ENCODE data around the gene TBXA2R.

The TBXA2R gene

GRCh38 chr19:3556978-3557460, 49.7 kb downstream of the TBXA2R start:
- DNase-seq (ENCODE audit: low read depth in 2 of 2, low spot score in 1 of 2), result peak in 1 of 2 donors; percentile 43

- DNase-seq (ENCODE audit: low read depth in 2 of 2, low spot score in 1 of 2), result no peak
Measured at GRCh38 chr19:3556423-3556977, 50.2 kb downstream of the TBXA2R start.

GRCh38 chr19:3555653-3556422, 50.8 kb downstream of the TBXA2R start:
- DNase-seq (ENCODE audit: low read depth in 2 of 2, low spot score in 1 of 2), result no peak

GRCh38 chr19:3554254-3555083, 52.2 kb downstream of the TBXA2R start:
- DNase-seq (ENCODE audit: low read depth in 2 of 2, low spot score in 1 of 2), result no peak

GRCh38 chr19:3551792-3552095, 54.9 kb downstream of the TBXA2R start:
- no peak for DNase-seq (ENCODE audit: low read depth in 2 of 2, low spot score in 1 of 2)

GRCh38 chr19:3550947-3551791, 55.5 kb downstream of the TBXA2R start:
- DNase-seq (ENCODE audit: low read depth in 2 of 2, low spot score in 1 of 2), result no peak

GRCh38 chr19:3549816-3550215, 56.9 kb downstream of the TBXA2R start:
- DNase-seq (ENCODE audit: low read depth in 2 of 2, low spot score in 1 of 2), result no peak

GRCh38 chr19:3548606-3549005, 58.1 kb downstream of the TBXA2R start:
- no peak for DNase-seq (ENCODE audit: low read depth in 2 of 2, low spot score in 1 of 2)

- DNase-seq (ENCODE audit: low read depth in 2 of 2, low spot score in 1 of 2), result no peak
Measured at GRCh38 chr19:3547767-3548282, 58.9 kb downstream of the TBXA2R start.

GRCh38 chr19:3547301-3547731, 59.4 kb downstream of the TBXA2R start:
- DNase-seq (ENCODE audit: low read depth in 2 of 2, low spot score in 1 of 2), result no peak

- no peak for DNase-seq (ENCODE audit: low read depth in 2 of 2, low spot score in 1 of 2)
Measured at GRCh38 chr19:3546119-3546518, 60.6 kb downstream of the TBXA2R start.

- DNase-seq (ENCODE audit: low read depth in 2 of 2, low spot score in 1 of 2), result no peak
Measured at GRCh38 chr19:3545669-3546034, 61.0 kb downstream of the TBXA2R start.

- peak; percentile 62 to 66 for DNase-seq (ENCODE audit: low read depth in 2 of 2, low spot score in 1 of 2)
Measured at GRCh38 chr19:3544742-3545668, 61.7 kb downstream of the TBXA2R start.

Data from stimulated activated CD8-positive, alpha-beta memory T cell treated with anti-CD3 and anti-CD28 coated beads, Interleukin-4, amount 100 ng/mL, for 1 hour (primary cell).